Neuronal stem cell (in vitro differentiated cells): Measurements from ENCODE around the gene PPP4R3A. TPM values are rescaled to one million over a fixed set of nuclear protein-coding genes. Genes with fewer than 3 reads are reported as not detected.

ENCODE experiments used
- DNase-seq: peaks from one replicate; pipeline ENCODE4 v3.0.0-alpha.2; 2013; ENCODE audit warnings: low spot score
- H2AFZ ChIP-seq: one replicate; pipeline ENCODE4 v1.6.1; 2013; ENCODE audit warnings: mild to moderate bottlenecking, low read length, inconsistent platforms
- H2AK5ac ChIP-seq: 2 replicates; pipeline ENCODE4 v1.6.1; 2013; ENCODE audit warnings: low read depth, mild to moderate bottlenecking, inconsistent platforms, low read length, moderate library complexity, mixed read lengths
- H2BK120ac ChIP-seq: 2 replicates; pipeline ENCODE4 v1.6.1; 2013; ENCODE audit warnings: low read depth, mild to moderate bottlenecking, inconsistent platforms, low read length, moderate library complexity, mixed read lengths
- H2BK12ac ChIP-seq: one replicate; pipeline ENCODE4 v1.6.1; 2013; ENCODE audit warnings: low read length, inconsistent platforms
- H2BK15ac ChIP-seq: 2 replicates; pipeline ENCODE4 v1.6.1; 2013; ENCODE audit warnings: mild to moderate bottlenecking, low read length, inconsistent platforms, mixed read lengths
- H2BK5ac ChIP-seq: one replicate; pipeline ENCODE4 v1.6.1; 2013; ENCODE audit warnings: inconsistent platforms, mild to moderate bottlenecking, low read length, moderate library complexity
- H3K14ac ChIP-seq: one replicate; pipeline ENCODE4 v1.6.1; 2013; ENCODE audit warnings: low read length, inconsistent platforms
- H3K18ac ChIP-seq: 2 replicates; pipeline ENCODE4 v1.6.1; 2013; ENCODE audit warnings: low read length, inconsistent platforms
- H3K23ac ChIP-seq: 2 replicates; pipeline ENCODE4 v1.6.1; 2013; ENCODE audit warnings: low read depth, mild to moderate bottlenecking, mixed read lengths, low read length, inconsistent platforms; ENCODE audit not compliant: poor library complexity
- H3K27ac ChIP-seq: replicated peaks from 3 replicates; pipeline ENCODE4 v1.5.1; 2013; ENCODE audit warnings: low read length, inconsistent platforms
- H3K27me3 ChIP-seq, 3 experiments: 2 replicates each; pipeline ENCODE4 v1.6.1; 2013; ENCODE audit warnings: low read length in 3 of 3, mild to moderate bottlenecking in 2 of 3, inconsistent platforms in 1 of 3, low read depth in 1 of 3, mixed read lengths in 1 of 3, moderate library complexity in 1 of 3; ENCODE audit not compliant: control insufficient read depth in 3 of 3, insufficient read depth in 3 of 3
- H3K36me3 ChIP-seq, 2 donors: replicated peaks in 1 of 2; 2 replicates each; pipeline ENCODE4 v1.6.1; 2013; ENCODE audit warnings: low read length in 2 of 2; ENCODE audit not compliant: control insufficient read depth in 2 of 2, insufficient read depth in 2 of 2
- H3K4ac ChIP-seq: 2 replicates; pipeline ENCODE4 v1.6.1; 2013; ENCODE audit warnings: inconsistent platforms, mild to moderate bottlenecking, low read length, moderate library complexity
- H3K4me1 ChIP-seq, 2 donors: 1 replicate in 1 of 2; 2 replicates in 1 of 2; pipeline ENCODE4 v1.6.1; 2013; ENCODE audit warnings: low read length in 2 of 2, low read depth in 1 of 2; ENCODE audit not compliant: control insufficient read depth in 2 of 2, insufficient read depth in 1 of 2
- H3K4me2 ChIP-seq: one replicate; pipeline ENCODE4 v1.6.1; 2013; ENCODE audit warnings: mild to moderate bottlenecking, low read length, inconsistent platforms; ENCODE audit not compliant: insufficient read depth, poor library complexity, severe bottlenecking
- H3K4me3 ChIP-seq, 2 donors: 2 replicates each; pipeline ENCODE4 v1.5.1; 2013; ENCODE audit warnings: low read length in 2 of 2, mild to moderate bottlenecking in 2 of 2, inconsistent platforms in 1 of 2, moderate library complexity in 1 of 2
- H3K79me1 ChIP-seq: one replicate; pipeline ENCODE4 v1.6.1; 2013; ENCODE audit warnings: low read depth, mild to moderate bottlenecking, inconsistent platforms, low read length, moderate library complexity
- H3K9ac ChIP-seq: one replicate; pipeline ENCODE4 v1.6.1; 2013; ENCODE audit warnings: mild to moderate bottlenecking, low read depth, low read length, inconsistent platforms; ENCODE audit not compliant: poor library complexity
- H3K9me3 ChIP-seq, 2 donors: replicated peaks in 1 of 2; 2 replicates each; pipeline versions ENCODE3 to v1.6.1; 2013; ENCODE audit warnings: low read length in 2 of 2, mild to moderate bottlenecking in 2 of 2, inconsistent platforms in 1 of 2, low read depth in 1 of 2, mixed read lengths in 1 of 2, moderate library complexity in 1 of 2; ENCODE audit not compliant: control insufficient read depth in 2 of 2, insufficient read depth in 1 of 2
- H4K8ac ChIP-seq: one replicate; pipeline ENCODE4 v1.6.1; 2013; ENCODE audit warnings: low read depth, mild to moderate bottlenecking, inconsistent platforms, low read length, moderate library complexity
- H4K91ac ChIP-seq: one replicate; pipeline ENCODE4 v1.6.1; 2013; ENCODE audit warnings: low read length, low read depth, mild to moderate bottlenecking, inconsistent platforms; ENCODE audit not compliant: poor library complexity
- WGBS, 2 donors: extraction: QIAGEN DNeasy Blood & Tissue Kit; methylation state at CpG; one replicate each; pipeline ENCODE4 v1.1.7; 2013; ENCODE audit warnings: missing lambda C conversion rate in 2 of 2, mixed read lengths in 1 of 2; ENCODE audit not compliant: insufficient read length in 2 of 2, insufficient replicate concordance in 1 of 2; ENCODE audit errors: extremely low coverage in 2 of 2; 5-methylcytosine and 5-hydroxymethylcytosine counted together
- polyA plus RNA-seq, 2 experiments: library from polyadenylated mRNA; stranded (reverse); fragments of 200-250 nt; gene quantifications; one replicate each; pipeline ENCODE4 v1.2.3, GENCODE V29; 2013

The PPP4R3A gene
- 58.3 TPM for polyA plus RNA-seq (2013, experiment 1 of 2)
- 58.7 TPM for polyA plus RNA-seq (2013, experiment 2 of 2)

DNA sequence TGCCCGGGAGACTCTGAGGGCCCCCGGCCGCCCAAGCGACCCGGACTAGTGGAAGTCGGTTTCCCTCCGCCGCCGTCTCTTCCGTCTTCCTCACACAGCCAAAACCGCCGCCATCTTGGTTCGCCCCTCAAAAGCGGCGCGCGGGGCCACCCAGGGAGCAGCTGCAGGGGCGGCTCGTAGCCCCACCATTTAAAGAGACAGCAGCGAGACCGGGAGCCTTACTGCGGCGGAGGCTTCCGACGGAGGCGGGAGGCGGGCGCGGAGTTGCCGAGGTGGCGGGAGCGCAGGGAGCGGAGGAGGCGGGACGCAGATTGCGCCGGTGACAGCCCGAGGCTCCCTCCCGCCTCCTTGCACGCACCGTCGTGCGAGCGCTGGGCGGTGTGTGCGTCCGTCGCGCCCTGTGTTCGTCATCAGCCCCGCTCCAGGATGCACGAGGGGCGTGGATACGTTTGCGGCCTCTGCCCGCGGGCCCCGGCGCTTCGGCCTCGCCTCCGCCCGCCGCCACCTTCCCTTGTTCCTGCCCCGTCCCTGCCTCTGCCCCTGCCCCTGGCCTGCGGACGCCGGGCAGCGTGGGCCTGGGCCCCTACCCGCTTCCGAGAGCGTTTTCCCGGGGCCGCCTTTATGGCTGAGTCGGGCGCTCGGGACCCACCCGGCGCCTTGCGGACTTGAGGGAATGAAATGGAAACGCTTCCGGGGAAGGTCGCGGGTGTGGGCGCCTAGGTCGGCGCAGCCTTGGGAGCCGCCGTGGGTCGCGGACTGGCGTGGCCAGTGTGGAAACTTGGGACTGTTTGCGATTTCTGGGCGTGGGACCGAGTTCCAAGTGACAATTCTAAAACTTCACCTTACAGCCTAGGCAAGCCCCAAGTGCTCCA is at the start of gene PPP4R3A:
TSS of gene PPP4R3A (minus strand) at position 140 of the 872 bp plus-strand sequence. CDS start 663 bp downstream, outside the sequence.
- H2AK5ac ChIP-seq = peak within 1 kb of the TSS; percentile 98
- peak within 1 kb of the TSS; percentile 96 for H2AFZ ChIP-seq
- H4K91ac ChIP-seq = peak within 1 kb of the TSS; percentile 53
- H3K9ac ChIP-seq = peak within 1 kb of the TSS; percentile 95
- peaks cover 2 to 37% of the 10 kb centered on the region in 2 donors for H3K36me3 ChIP-seq
- no peaks in the 10 kb centered on the region for H3K27me3 ChIP-seq
- peak within 1 kb of the TSS; percentile 67 for H2BK15ac ChIP-seq
- peak within 1 kb of the TSS; percentile 99 for H3K18ac ChIP-seq
- H3K14ac ChIP-seq = peak within 1 kb of the TSS; percentile 56
- H3K4me3 ChIP-seq = peak within 1 kb of the TSS; percentile 91 to 99
- H2BK5ac ChIP-seq = peak within 1 kb of the TSS; percentile 100
- no peaks in the 10 kb centered on the region for H3K79me1 ChIP-seq
- no CpG with 5 or more reads among the region's 95 CpGs for WGBS, 2 donors
- peak within 1 kb of the TSS; percentile 93 for H2BK120ac ChIP-seq
- H3K23ac ChIP-seq = peak within 1 kb of the TSS; percentile 95
- H4K8ac ChIP-seq = no peak within 1 kb of the TSS
- H3K9me3 ChIP-seq = peaks cover 0 to 5% of the 10 kb centered on the region in 2 donors
- peak within 1 kb of the TSS; percentile 78 for H3K4me2 ChIP-seq
- H3K27ac ChIP-seq = peak within 1 kb of the TSS; percentile 98
- DNase-seq = peak; percentile 94
- peaks cover 0 to 1% of the 10 kb centered on the region in 2 donors for H3K4me1 ChIP-seq
- H3K4ac ChIP-seq = peak within 1 kb of the TSS; percentile 23
- no peak within 1 kb of the TSS for H2BK12ac ChIP-seq

DNA sequence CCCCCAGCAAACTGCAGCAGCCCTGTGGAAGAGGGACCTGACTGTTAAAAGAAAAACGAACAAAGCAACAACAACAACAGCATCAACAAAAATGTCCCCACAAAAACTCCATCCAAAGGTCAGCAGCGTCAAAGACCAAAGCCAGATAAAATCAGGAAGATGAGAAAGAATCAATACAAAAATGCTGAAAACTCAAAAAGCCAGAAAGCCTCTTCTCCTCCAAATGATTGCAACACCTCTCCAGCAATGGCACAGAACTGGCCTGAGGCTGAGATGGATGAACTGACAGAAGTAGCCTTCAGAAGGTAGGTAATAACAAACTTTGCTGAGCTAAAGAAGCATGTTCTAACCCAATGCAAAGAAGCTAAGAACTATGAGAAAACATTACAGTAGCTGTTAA is 45.4 kb upstream of the PPP4R3A start:
- peaks cover 0 to 3% of the 10 kb centered on the region in 2 donors for H3K9me3 ChIP-seq
- no peak overlapping the region for H3K4me3 ChIP-seq
- no peak overlapping the region for H3K18ac ChIP-seq
- no peak overlapping the region for H3K4me2 ChIP-seq
- no peaks in the 10 kb centered on the region for H3K79me1 ChIP-seq
- H2AK5ac ChIP-seq = no peak overlapping the region
- H3K4ac ChIP-seq = no peak overlapping the region
- H2BK120ac ChIP-seq = no peak overlapping the region
- H4K91ac ChIP-seq = no peak overlapping the region
- no peak overlapping the region for H4K8ac ChIP-seq
- no peak for DNase-seq
- no peak overlapping the region for H2BK5ac ChIP-seq
- H2BK15ac ChIP-seq = no peak overlapping the region
- no peak overlapping the region for H3K14ac ChIP-seq
- H3K23ac ChIP-seq = no peak overlapping the region
- H3K36me3 ChIP-seq = no peaks in the 10 kb centered on the region
- peaks cover 0 to 3% of the 10 kb centered on the region in 2 donors for H3K4me1 ChIP-seq
- H3K27me3 ChIP-seq = no peaks in the 10 kb centered on the region
- no peak overlapping the region for H2AFZ ChIP-seq
- H2BK12ac ChIP-seq = no peak overlapping the region
- no CpG with 5 or more reads among the region's 2 CpGs for WGBS, 2 donors
- H3K27ac ChIP-seq = no peak overlapping the region
- H3K9ac ChIP-seq = no peak overlapping the region

DNA sequence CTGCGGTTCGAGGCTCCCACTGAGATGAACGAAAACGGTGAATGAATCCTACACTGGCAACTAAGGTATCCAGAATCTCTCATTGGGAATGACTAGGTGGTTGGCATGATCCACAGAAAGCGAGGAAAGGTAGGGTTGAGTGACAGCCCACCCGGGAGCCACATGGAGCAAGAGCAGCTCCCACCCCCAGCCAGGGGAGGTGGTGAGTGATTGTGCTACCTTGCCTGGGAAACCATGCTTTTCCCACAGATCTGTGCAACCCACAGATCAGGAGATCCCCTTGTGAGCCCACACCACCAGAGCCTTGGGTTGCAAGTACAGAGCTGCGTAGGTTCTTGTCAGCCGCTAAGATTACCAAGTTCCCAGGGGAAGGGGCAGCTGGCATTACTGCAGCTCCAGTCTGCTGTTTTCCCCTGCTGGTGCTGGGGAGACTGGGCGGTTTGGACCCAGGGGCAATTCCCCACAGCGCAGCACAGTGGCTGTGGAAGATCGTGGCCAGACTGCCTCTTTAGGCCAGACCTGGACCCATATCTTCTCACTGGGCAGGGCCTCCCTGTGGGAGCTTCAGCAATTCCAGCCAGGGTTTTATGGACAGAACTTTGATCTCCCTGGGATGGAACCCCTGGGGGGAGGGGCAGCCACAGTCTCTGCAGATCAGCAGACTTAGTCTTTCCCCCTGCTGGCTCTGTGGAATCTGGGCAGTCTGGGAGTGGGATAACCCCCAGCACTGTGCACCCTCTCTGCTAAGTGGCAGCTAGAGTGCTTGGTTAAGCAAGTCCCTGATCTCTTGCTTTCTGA is 44.6 kb upstream of the PPP4R3A start:
- no peak overlapping the region for H4K91ac ChIP-seq
- H2BK12ac ChIP-seq = no peak overlapping the region
- no peak overlapping the region for H4K8ac ChIP-seq
- peak overlapping the region; percentile 40 for H3K23ac ChIP-seq
- no peak overlapping the region for H3K4ac ChIP-seq
- no peak overlapping the region for H2BK15ac ChIP-seq
- H3K79me1 ChIP-seq = no peaks in the 10 kb centered on the region
- no peak overlapping the region for H3K14ac ChIP-seq
- H3K18ac ChIP-seq = peak overlapping the region; percentile 62
- H3K4me3 ChIP-seq = no peak overlapping the region
- H3K9me3 ChIP-seq = peaks cover 0 to 3% of the 10 kb centered on the region in 2 donors
- H2BK5ac ChIP-seq = no peak overlapping the region
- no peaks in the 10 kb centered on the region for H3K27me3 ChIP-seq
- H3K4me1 ChIP-seq = peaks cover 0 to 3% of the 10 kb centered on the region in 2 donors
- WGBS, 2 donors = no CpG with 5 or more reads among the region's 11 CpGs
- H2AK5ac ChIP-seq = no peak overlapping the region
- no peak overlapping the region for H3K4me2 ChIP-seq
- H2AFZ ChIP-seq = no peak overlapping the region
- no peak for DNase-seq
- H3K36me3 ChIP-seq = no peaks in the 10 kb centered on the region
- no peak overlapping the region for H3K9ac ChIP-seq
- no peak overlapping the region for H3K27ac ChIP-seq
- H2BK120ac ChIP-seq = no peak overlapping the region

DNA sequence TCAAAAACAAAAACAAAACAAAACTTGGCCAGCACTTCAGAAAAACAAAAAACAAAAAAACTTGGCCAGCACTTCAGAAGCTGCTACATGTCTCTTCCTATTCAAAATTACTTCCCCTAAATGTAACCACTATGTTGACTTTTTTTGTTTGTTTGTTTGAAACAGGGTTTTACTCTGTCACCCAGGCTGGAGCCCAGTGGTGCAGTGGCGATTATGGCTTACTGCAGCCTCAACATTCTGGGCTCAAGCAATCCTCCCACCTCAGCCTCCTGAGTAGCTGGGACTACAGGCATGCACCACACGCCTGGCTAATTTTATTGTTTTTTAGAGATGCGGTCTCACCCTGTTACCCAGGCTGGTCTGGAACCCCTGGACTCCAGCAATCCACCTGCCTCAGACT is 38.0 kb upstream of the PPP4R3A start:
- Histone ChIP-seq H3K4me2 (no peak overlapping the region), H2BK120ac (no peak overlapping the region), H4K8ac (no peak overlapping the region), H3K23ac (no peak overlapping the region), H3K4ac (no peak overlapping the region), H3K79me1 (no peaks in the 10 kb centered on the region), H3K14ac (no peak overlapping the region), H2BK5ac (no peak overlapping the region), H2BK15ac (no peak overlapping the region), H2AFZ (no peak overlapping the region), H3K27ac (no peak overlapping the region), H4K91ac (no peak overlapping the region), H3K4me3 (no peak overlapping the region), H3K27me3 (no peaks in the 10 kb centered on the region), H3K9ac (no peak overlapping the region), H2BK12ac (no peak overlapping the region), H3K9me3 (no peaks in the 10 kb centered on the region), H2AK5ac (no peak overlapping the region), H3K4me1 (no peaks in the 10 kb centered on the region), H3K36me3 (no peaks in the 10 kb centered on the region), H3K18ac (no peak overlapping the region)
- no CpG with 5 or more reads among the region's 3 CpGs for WGBS, 2 donors
- DNase-seq = no peak
